ENCODE data around the gene NANOS2. TPM values are rescaled to one million over a fixed set of nuclear protein-coding genes. Genes with fewer than 3 reads are reported as not detected.
"Not testable (repeated sequence)": the region's sequence is repeated elsewhere in the genome, so short reads cannot be mapped to it uniquely, and the experiment has no call there.

Gene NANOS2
- total RNA-seq, 1 donor from 2014 or later = not detected

- no peaks in the 10 kb centered on the region for H3K9me3 Mint-ChIP-seq (ENCODE audit: unreplicated experiment)
- peak overlapping the region; percentile 67 for H3K4me3 Mint-ChIP-seq (ENCODE audit: unreplicated experiment)
- H3K36me3 Mint-ChIP-seq (ENCODE audit: unreplicated experiment) = peaks cover 10% of the 10 kb centered on the region
- H3K27me3 Mint-ChIP-seq (ENCODE audit: unreplicated experiment) = no peaks in the 10 kb centered on the region
- no peak overlapping the region for H3K27ac Mint-ChIP-seq (ENCODE audit: unreplicated experiment)
- no peak for DNase-seq (ENCODE audit: extremely low spot score, unreplicated experiment)
- H3K4me1 Mint-ChIP-seq (ENCODE audit: unreplicated experiment) = peaks cover 12% of the 10 kb centered on the region
- TF ChIP-seq, protein P1, sequence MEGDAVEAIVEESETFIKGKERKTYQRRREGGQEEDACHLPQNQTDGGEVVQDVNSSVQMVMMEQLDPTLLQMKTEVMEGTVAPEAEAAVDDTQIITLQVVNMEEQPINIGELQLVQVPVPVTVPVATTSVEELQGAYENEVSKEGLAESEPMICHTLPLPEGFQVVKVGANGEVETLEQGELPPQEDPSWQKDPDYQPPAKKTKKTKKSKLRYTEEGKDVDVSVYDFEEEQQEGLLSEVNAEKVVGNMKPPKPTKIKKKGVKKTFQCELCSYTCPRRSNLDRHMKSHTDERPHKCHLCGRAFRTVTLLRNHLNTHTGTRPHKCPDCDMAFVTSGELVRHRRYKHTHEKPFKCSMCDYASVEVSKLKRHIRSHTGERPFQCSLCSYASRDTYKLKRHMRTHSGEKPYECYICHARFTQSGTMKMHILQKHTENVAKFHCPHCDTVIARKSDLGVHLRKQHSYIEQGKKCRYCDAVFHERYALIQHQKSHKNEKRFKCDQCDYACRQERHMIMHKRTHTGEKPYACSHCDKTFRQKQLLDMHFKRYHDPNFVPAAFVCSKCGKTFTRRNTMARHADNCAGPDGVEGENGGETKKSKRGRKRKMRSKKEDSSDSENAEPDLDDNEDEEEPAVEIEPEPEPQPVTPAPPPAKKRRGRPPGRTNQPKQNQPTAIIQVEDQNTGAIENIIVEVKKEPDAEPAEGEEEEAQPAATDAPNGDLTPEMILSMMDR (IDR thresholded peaks at IDR 0.05) = no peak
Observed at GRCh38 chr19:45901432-45901911, 13.1 kb downstream of the NANOS2 start.

DNA sequence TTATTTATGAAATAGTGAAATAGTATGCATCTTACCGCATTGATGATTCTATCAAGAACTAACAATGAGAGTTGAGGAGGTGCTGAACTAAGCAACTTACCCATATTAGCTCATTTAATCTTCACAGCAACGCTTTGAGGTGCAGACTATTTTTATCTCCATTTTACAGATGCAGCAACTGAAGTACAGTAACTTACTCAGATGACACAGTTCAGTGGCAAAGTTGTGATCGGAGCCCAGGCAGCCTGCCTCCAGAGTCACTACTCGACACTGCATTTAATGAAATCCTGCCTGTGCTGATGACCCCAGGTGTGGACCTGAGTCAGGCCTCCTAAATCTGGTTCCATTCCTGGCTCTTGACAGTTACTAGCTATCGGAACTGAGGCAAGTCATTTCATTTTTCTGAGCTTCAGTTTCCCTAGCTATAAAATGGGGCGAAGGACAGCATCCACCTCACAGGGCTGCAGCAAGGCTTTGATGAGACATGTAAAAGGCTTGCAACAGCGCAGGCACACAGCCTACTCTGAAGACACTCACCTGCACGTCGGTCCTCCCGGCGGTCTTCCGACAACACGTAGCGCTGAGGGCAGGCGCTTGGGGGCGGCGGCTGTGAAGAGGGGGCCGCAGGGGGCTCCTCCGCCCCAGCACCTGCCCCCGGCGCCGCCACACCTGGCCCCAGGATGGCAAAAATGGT is 13.7 kb downstream of the NANOS2 start:
- Mint-ChIP-seq H3K9me3 (ENCODE audit: unreplicated experiment) (no peaks in the 10 kb centered on the region), H3K27me3 (ENCODE audit: unreplicated experiment) (no peaks in the 10 kb centered on the region)

DNA sequence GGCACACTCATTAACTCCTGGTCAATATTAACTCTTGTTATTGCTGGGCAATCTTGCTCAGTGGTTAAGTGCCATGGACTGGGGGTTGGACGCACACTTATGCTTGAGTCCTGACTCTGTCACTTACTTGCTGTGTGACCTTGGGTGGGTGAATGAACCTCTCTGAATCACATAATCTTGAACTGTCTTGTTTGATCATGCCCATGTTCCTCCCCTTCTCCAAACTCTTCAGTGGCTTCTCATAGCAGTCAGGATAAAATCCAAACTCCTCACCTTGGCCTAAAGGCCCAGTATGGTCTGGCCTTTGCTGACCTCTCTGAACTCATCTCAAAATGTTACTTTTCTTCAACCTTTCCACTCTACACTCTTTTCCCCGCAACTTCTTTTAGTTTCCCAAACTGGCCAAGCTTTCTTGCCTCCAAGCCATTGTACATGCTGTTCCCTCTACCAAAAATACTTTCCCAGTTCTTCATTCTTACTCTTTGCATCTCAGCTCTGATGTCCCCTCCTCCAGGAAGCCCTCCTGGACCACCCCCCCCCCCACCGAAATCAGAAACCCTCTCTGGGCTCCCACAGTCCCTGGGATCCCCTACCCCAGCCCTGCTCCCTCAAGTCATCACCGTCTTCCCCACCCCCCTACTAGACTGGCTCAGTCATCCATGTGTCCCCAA is 14.5 kb downstream of the NANOS2 start:
- peak overlapping the region; percentile 67 for H3K4me3 Mint-ChIP-seq (ENCODE audit: unreplicated experiment)
- no peaks in the 10 kb centered on the region for H3K27me3 Mint-ChIP-seq (ENCODE audit: unreplicated experiment)
- DNase-seq (ENCODE audit: extremely low spot score, unreplicated experiment) = no peak
- H3K4me1 Mint-ChIP-seq (ENCODE audit: unreplicated experiment) = peaks cover 12% of the 10 kb centered on the region
- no peaks in the 10 kb centered on the region for H3K9me3 Mint-ChIP-seq (ENCODE audit: unreplicated experiment)
- H3K36me3 Mint-ChIP-seq (ENCODE audit: unreplicated experiment) = peaks cover 15% of the 10 kb centered on the region
- TF ChIP-seq, protein P1 (IDR thresholded peaks at IDR 0.05) = no peak
- no peak overlapping the region for H3K27ac Mint-ChIP-seq (ENCODE audit: unreplicated experiment)

More for the DNA sequence above, 13.7 kb downstream of the NANOS2 start:
- Mint-ChIP-seq H3K27ac (ENCODE audit: unreplicated experiment) (no peak overlapping the region), H3K4me1 (ENCODE audit: unreplicated experiment) (peaks cover 12% of the 10 kb centered on the region), H3K4me3 (ENCODE audit: unreplicated experiment) (peak overlapping the region; percentile 67), H3K36me3 (ENCODE audit: unreplicated experiment) (peaks cover 10% of the 10 kb centered on the region)
- no peak for DNase-seq (ENCODE audit: extremely low spot score, unreplicated experiment)
- TF ChIP-seq, protein P1 (IDR thresholded peaks at IDR 0.05) = no peak

GRCh38 chr19:45899253-45899652 is 15.3 kb downstream of the NANOS2 start:
- TF ChIP-seq, protein P1 (IDR thresholded peaks at IDR 0.05) = no peak
- Mint-ChIP-seq H3K27me3 (ENCODE audit: unreplicated experiment) (no peaks in the 10 kb centered on the region), H3K36me3 (ENCODE audit: unreplicated experiment) (peaks cover 18% of the 10 kb centered on the region), H3K4me1 (ENCODE audit: unreplicated experiment) (peaks cover 12% of the 10 kb centered on the region), H3K9me3 (ENCODE audit: unreplicated experiment) (no peaks in the 10 kb centered on the region), H3K4me3 (ENCODE audit: unreplicated experiment) (no peak overlapping the region), H3K27ac (ENCODE audit: unreplicated experiment) (no peak overlapping the region)
- DNase-seq (ENCODE audit: extremely low spot score, unreplicated experiment) = no peak

GRCh38 chr19:45897261-45897812 is 17.2 kb downstream of the NANOS2 start:
- Mint-ChIP-seq H3K4me3 (ENCODE audit: unreplicated experiment) (no peak overlapping the region), H3K9me3 (ENCODE audit: unreplicated experiment) (no peaks in the 10 kb centered on the region)

GRCh38 chr19:45895983-45896599 is 18.5 kb downstream of the NANOS2 start:
- H3K9me3 Mint-ChIP-seq (ENCODE audit: unreplicated experiment); H3K4me1 Mint-ChIP-seq (ENCODE audit: unreplicated experiment); DNase-seq (ENCODE audit: extremely low spot score, unreplicated experiment); H3K4me3 Mint-ChIP-seq (ENCODE audit: unreplicated experiment); H3K27ac Mint-ChIP-seq (ENCODE audit: unreplicated experiment); H3K27me3 Mint-ChIP-seq (ENCODE audit: unreplicated experiment): not testable (repeated sequence)
- peaks cover 18% of the 10 kb centered on the region for H3K36me3 Mint-ChIP-seq (ENCODE audit: unreplicated experiment)

More at GRCh38 chr19:45897261-45897812, 17.2 kb downstream of the NANOS2 start:
- TF ChIP-seq, protein P1 (IDR thresholded peaks at IDR 0.05) = no peak
- peaks cover 18% of the 10 kb centered on the region for H3K36me3 Mint-ChIP-seq (ENCODE audit: unreplicated experiment)
- no peak overlapping the region for H3K27ac Mint-ChIP-seq (ENCODE audit: unreplicated experiment)
- no peaks in the 10 kb centered on the region for H3K27me3 Mint-ChIP-seq (ENCODE audit: unreplicated experiment)
- peaks cover 10% of the 10 kb centered on the region for H3K4me1 Mint-ChIP-seq (ENCODE audit: unreplicated experiment)
- DNase-seq (ENCODE audit: extremely low spot score, unreplicated experiment) = no peak
